RWPE2 (cell line): ENCODE results near the gene CPNE8.

Experiments
- ATAC-seq: fragments of 200-7000 bp; cut with Tn5 transposase; 3 replicates; pipeline ENCODE4 v1.9.1; 2021; ENCODE audit warnings: low read depth
- DNase-seq: peaks from one replicate; pipeline ENCODE4 v3.0.0-alpha.2; 2020; ENCODE audit warnings: low spot score
- H3K27ac ChIP-seq: fragments of 450-650 bp; 2 replicates; pipeline ENCODE4 v1.5.1; 2017; ENCODE audit warnings: mild to moderate bottlenecking; ENCODE audit not compliant: poor library complexity, severe bottlenecking
- H3K27me3 ChIP-seq: fragments of 250-450 bp; sonication (Bioruptor Pico); 2 replicates; pipeline ENCODE4 v1.5.1; 2021; ENCODE audit warnings: mild to moderate bottlenecking, moderate library complexity; ENCODE audit not compliant: insufficient read depth, poor library complexity, severe bottlenecking
- H3K36me3 ChIP-seq: fragments of 250-450 bp; sonication (Bioruptor Pico); 2 replicates; pipeline ENCODE4 v1.5.1; 2020; ENCODE audit warnings: low read depth, mild to moderate bottlenecking, moderate library complexity
- H3K4me1 ChIP-seq: fragments of 250-450 bp; sonication (Bioruptor Pico); 2 replicates; pipeline ENCODE4 v1.5.1; 2021; ENCODE audit warnings: mild to moderate bottlenecking, moderate library complexity; ENCODE audit not compliant: insufficient read depth, poor library complexity, severe bottlenecking
- H3K4me3 ChIP-seq: fragments of 250-450 bp; sonication (Bioruptor Pico); 2 replicates; pipeline ENCODE4 v1.5.1; 2021; ENCODE audit warnings: mild to moderate bottlenecking, moderate library complexity; ENCODE audit not compliant: severe bottlenecking
- H3K9me3 ChIP-seq: fragments of 250-450 bp; sonication (Bioruptor Pico); 2 replicates; pipeline ENCODE4 v1.5.1; 2021; ENCODE audit warnings: mild to moderate bottlenecking, moderate library complexity; ENCODE audit not compliant: severe bottlenecking
- CTCF ChIP-seq: fragments of 450-650 bp; IDR thresholded peaks from one replicate; pipeline ENCODE4 v1.5.1; 2017; ENCODE audit warnings: mild to moderate bottlenecking, moderate library complexity; ENCODE audit not compliant: poor library complexity, severe bottlenecking

Gene CPNE8

GRCh38 chr12:38878333-38878705 is 27.1 kb downstream of the CPNE8 start:
- no peaks in the 10 kb centered on the region for H3K4me1 ChIP-seq
- TF ChIP-seq CTCF = no peak
- no peak overlapping the region for H3K4me3 ChIP-seq
- H3K27ac ChIP-seq = no peak overlapping the region
- no peaks in the 10 kb centered on the region for H3K27me3 ChIP-seq
- H3K9me3 ChIP-seq = no peaks in the 10 kb centered on the region
- no peaks in the 10 kb centered on the region for H3K36me3 ChIP-seq
- DNase-seq (no peak), ATAC-seq (no peak)

DNA sequence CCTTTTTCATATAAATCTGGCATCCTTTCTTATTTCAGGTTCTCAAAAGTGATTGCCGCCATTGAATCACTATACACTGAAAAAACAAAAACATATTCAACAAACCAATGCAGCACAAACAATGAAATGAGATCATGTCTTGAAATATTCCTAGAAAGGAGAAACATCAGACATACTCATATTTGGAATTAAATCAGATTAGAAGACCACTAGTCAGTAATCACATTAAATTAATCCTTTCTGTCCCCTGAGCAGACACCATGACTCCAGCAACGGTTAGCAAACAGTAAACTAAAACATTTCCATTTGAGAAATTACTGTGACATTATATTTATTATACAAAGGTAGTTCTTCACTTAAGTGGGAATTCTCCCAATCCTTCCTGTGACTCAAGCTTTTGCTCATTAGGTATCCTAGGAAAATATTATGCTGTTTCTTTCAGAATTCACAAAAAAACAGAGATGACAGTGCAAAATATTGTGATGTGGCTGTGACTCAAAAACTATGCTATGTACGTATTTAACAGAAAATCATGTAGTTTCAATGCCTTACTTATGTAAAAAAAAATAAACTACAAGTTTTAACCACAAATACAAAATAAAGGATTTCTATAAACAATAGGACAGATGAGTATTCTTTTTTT is 29.7 kb downstream of the CPNE8 start:
- Histone ChIP-seq H3K9me3 (no peaks in the 10 kb centered on the region), H3K4me3 (no peak overlapping the region), H3K4me1 (no peaks in the 10 kb centered on the region), H3K36me3 (no peaks in the 10 kb centered on the region), H3K27me3 (no peaks in the 10 kb centered on the region), H3K27ac (no peak overlapping the region)
- no peak for TF ChIP-seq CTCF
- ATAC-seq (no peak), DNase-seq (no peak)

- no peak for ATAC-seq
- Histone ChIP-seq H3K4me3 (no peak overlapping the region), H3K36me3 (no peaks in the 10 kb centered on the region), H3K27ac (no peak overlapping the region), H3K9me3 (no peaks in the 10 kb centered on the region), H3K27me3 (no peaks in the 10 kb centered on the region), H3K4me1 (no peaks in the 10 kb centered on the region)
- no peak for DNase-seq
- no peak for TF ChIP-seq CTCF
Observed at GRCh38 chr12:38872561-38872960, 32.8 kb downstream of the CPNE8 start.

- Histone ChIP-seq H3K4me1 (no peaks in the 10 kb centered on the region), H3K9me3 (no peaks in the 10 kb centered on the region), H3K4me3 (no peak overlapping the region), H3K27ac (no peak overlapping the region), H3K27me3 (no peaks in the 10 kb centered on the region), H3K36me3 (no peaks in the 10 kb centered on the region)
- no peak for ATAC-seq
- TF ChIP-seq CTCF = no peak
- no peak for DNase-seq
Observed at GRCh38 chr12:38872156-38872555, 33.2 kb downstream of the CPNE8 start.

DNA sequence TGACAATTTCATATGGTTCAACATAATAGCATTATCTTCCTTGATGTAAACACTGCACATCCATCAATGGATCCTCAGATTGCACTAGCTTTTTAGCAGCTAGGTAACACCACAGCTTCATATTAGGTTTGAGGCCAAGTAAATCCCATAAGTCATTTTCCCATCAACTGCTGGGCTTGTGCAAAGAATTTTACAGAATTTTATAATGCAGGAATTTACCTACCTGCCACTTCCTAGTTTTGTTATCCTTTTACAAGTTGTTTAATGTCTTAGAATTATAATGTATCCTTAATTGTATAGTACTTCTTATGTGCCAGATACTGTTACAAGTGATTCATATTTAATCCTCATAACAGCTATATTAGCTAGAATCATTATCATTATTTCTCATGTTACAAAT is 36.4 kb downstream of the CPNE8 start:
- TF ChIP-seq CTCF = no peak
- DNase-seq = no peak
- Histone ChIP-seq H3K9me3 (no peaks in the 10 kb centered on the region), H3K36me3 (no peaks in the 10 kb centered on the region), H3K27ac (no peak overlapping the region), H3K27me3 (no peaks in the 10 kb centered on the region), H3K4me1 (no peaks in the 10 kb centered on the region), H3K4me3 (no peak overlapping the region)
- ATAC-seq = no peak
